ENCODE results near the gene ZNF385C. TPM values are rescaled to one million over a fixed set of nuclear protein-coding genes. Genes with fewer than 3 reads are reported as not detected.

ZNF385C gene
- total RNA-seq, 1 experiment from 2014 or later = 1.1 TPM

GRCh38 chr17:42131981-42132432, 33.7 kb upstream of the ZNF385C start:
- no peak for ATAC-seq
- Histone ChIP-seq H3K4me2 (ENCODE audit: low read length) (no peak overlapping the region), H3K9me2 (ENCODE audit: insufficient read depth) (no peaks in the 10 kb centered on the region), H3K9ac (ENCODE audit: low read length) (no peak overlapping the region), H3K9me3 (ENCODE audit: control insufficient read depth in 1 of 2, insufficient read depth in 1 of 2, low read depth in 1 of 2, low read length in 2 of 2) (no peaks in the 10 kb centered on the region), H3K27me3 (ENCODE audit: insufficient read depth, low read length) (no peaks in the 10 kb centered on the region), H3K79me2 (ENCODE audit: insufficient read depth, low read length) (peaks cover 69% of the 10 kb centered on the region), H3K4me1 (ENCODE audit: control insufficient read depth in 1 of 2, insufficient read depth in 2 of 2, low read length in 2 of 2) (peaks cover 0 to 11% of the 10 kb centered on the region in 2 experiments; a peak in 2 of 4 replicates), H3K36me3 (ENCODE audit: control insufficient read depth in 1 of 2, insufficient read depth in 2 of 2, low read length in 2 of 2) (peaks cover 21 to 35% of the 10 kb centered on the region in 2 experiments; a peak in 3 of 4 replicates), H3K27ac (ENCODE audit: low read depth, low read length) (no peak overlapping the region), H4K20me1 (ENCODE audit: insufficient read depth) (no peaks in the 10 kb centered on the region), H3K4me3 (replicated peaks in 1 of 2; ENCODE audit: low read depth in 1 of 2, low read length in 2 of 2) (no peak overlapping the region), H2AFZ (ENCODE audit: low read depth, low read length, poor library complexity, severe bottlenecking) (no peak overlapping the region)
- no peak for DNase-seq (ENCODE audit: low read depth, low spot score)
- ChIA-PET POLR2A (no interaction called here), CTCF (no interaction called here), RAD21 (ENCODE audit: low non-redundant PET in 1 of 2, low total read pairs in 2 of 2, uncharacterized antibody in 2 of 2, unreplicated experiment in 2 of 2) (no interaction called here)
- no TSS peak for BruUV-seq (replicated peaks)
- TF ChIP-seq MAX (IDR thresholded peaks at IDR 0.05) (no peak), JUND (IDR thresholded peaks at IDR 0.05) (no peak), ZBTB33 (IDR thresholded peaks at IDR 0.05; ENCODE audit: extremely low read depth, insufficient replicate concordance, low read length) (no peak), ATF3 (IDR thresholded peaks at IDR 0.05) (no peak), EGR1 (IDR thresholded peaks at IDR 0.05; ENCODE audit: low read depth) (no peak), ELF1 (IDR thresholded peaks at IDR 0.05; ENCODE audit: borderline replicate concordance, low read depth) (no peak), CBX3 (IDR thresholded peaks at IDR 0.05; ENCODE audit: low read depth) (no peak), YY1 (IDR thresholded peaks at IDR 0.05; ENCODE audit: extremely low read depth, insufficient replicate concordance, low read depth, low read length) (no peak), POLR2AphosphoS5 (IDR thresholded peaks at IDR 0.05; ENCODE audit: low read depth, low read length) (no peak), TCF7L2 (IDR thresholded peaks at IDR 0.05; ENCODE audit: borderline replicate concordance, extremely low read depth, insufficient read depth, insufficient read length) (no peak), CTCF (IDR thresholded peaks at IDR 0.05 in 2 of 3, conservative IDR thresholded peaks at IDR 0.05 in 1 of 3; ENCODE audit: borderline replicate concordance in 1 of 3, insufficient read depth in 1 of 3, low read depth in 2 of 3, low read length in 2 of 3) (no peak), REST (IDR thresholded peaks at IDR 0.05; ENCODE audit: low read depth) (no peak), RAD21 (IDR thresholded peaks at IDR 0.05; ENCODE audit: low read depth) (no peak), POLR2A (IDR thresholded peaks at IDR 0.05; ENCODE audit: borderline replicate concordance, extremely low read depth, insufficient read depth, insufficient read length) (no peak), FOSL1 (IDR thresholded peaks at IDR 0.05; ENCODE audit: low read depth) (no peak), ZFX (IDR thresholded peaks at IDR 0.05) (no peak), EZH2phosphoT487 (IDR thresholded peaks at IDR 0.05; ENCODE audit: borderline replicate concordance) (no peak)
- intact Hi-C loops (cut with micrococcal nuclease) = no loop called here
